A549 (cell line): ENCODE results near the gene HEG1. TPM values are rescaled to one million over a fixed set of nuclear protein-coding genes. Genes with fewer than 3 reads are reported as not detected.

Experiments
- ATAC-seq, 2 experiments: fragments of 200-7000 bp in 1 of 2; fragments of >200 bp in 1 of 2; cut with Nextera tagmentation in 1 of 2; cut with Tn5 transposase in 1 of 2; 3 replicates each; pipeline versions ENCODE4 v1.8.0 to v1.9.1; 2018 to 2020; ENCODE audit warnings: mild to moderate bottlenecking in 1 of 2, moderate library complexity in 1 of 2
- CTCF ChIA-PET: fragments of 300-600 bp; sonication (Branson Sonifier 250); formaldehyde crosslinking; extraction: SDS; loops from one replicate; lab custom pipeline; 2021; ENCODE audit warnings: antibody characterized with exemption, inconsistent platforms; lab: Yijun Ruan, JAX
- POLR2A ChIA-PET: fragments of 350-600 bp; formaldehyde crosslinking; extraction: SDS; loops from one replicate; lab custom pipeline; 2021; ENCODE audit warnings: antibody characterized with exemption, inconsistent platforms; lab: Yijun Ruan, JAX
- DNase-seq, 2 experiments: peaks; one replicate each; pipeline versions ENCODE4 v3.0.0 to v3.0.0-alpha.2; 2011 to 2016; ENCODE audit warnings: low read depth in 1 of 2, low spot score in 1 of 2
- FAIRE-seq: peaks from 2 replicates; lab custom pipeline; 2011; peaks lifted over from hg19 to GRCh38; lab: Jason Lieb, UNC
- H3K27ac ChIP-seq, 2 experiments: fragments of >200 bp; sonication (Bioruptor Twin); formaldehyde crosslinking; 3 replicates each; pipeline ENCODE4 v1.5.1; 2016 to 2017
- H3K4me1 ChIP-seq: fragments of >200 bp; sonication (Bioruptor Twin); formaldehyde crosslinking; 3 replicates; pipeline ENCODE4 v1.6.1; 2016
- H3K4me2 ChIP-seq: fragments of >200 bp; sonication (Bioruptor Twin); formaldehyde crosslinking; 3 replicates; pipeline ENCODE4 v1.6.1; 2016
- H3K4me3 ChIP-seq: fragments of >200 bp; sonication (Bioruptor Twin); formaldehyde crosslinking; 3 replicates; pipeline ENCODE4 v1.5.1; 2016
- H3K9me3 ChIP-seq: fragments of >200 bp; sonication (Bioruptor Twin); formaldehyde crosslinking; 3 replicates; pipeline ENCODE4 v1.6.1; 2016
- BCL3 ChIP-seq: fragments of >200 bp; sonication (Bioruptor Twin); formaldehyde crosslinking; IDR thresholded peaks from 3 replicates; pipeline ENCODE4 v1.6.1; 2016
- BHLHE40 ChIP-seq: IDR thresholded peaks from 2 replicates; pipeline ENCODE4 v1.6.1; 2012; ENCODE audit warnings: low read depth, low read length, inconsistent platforms
- CBX2 ChIP-seq: fragments of 200-600 bp; sonication (generic); IDR thresholded peaks from 2 replicates; pipeline ENCODE4 v1.6.1; 2016; ENCODE audit warnings: low read depth, mild to moderate bottlenecking, borderline replicate concordance
- CEBPB ChIP-seq, 2 experiments: fragments of >200 bp in 1 of 2; sonication (Bioruptor Twin) in 1 of 2; formaldehyde crosslinking in 1 of 2; IDR thresholded peaks; 2 replicates each; pipeline ENCODE4 v1.6.1; 2012 to 2016
- CHD4 ChIP-seq: fragments of 200-600 bp; sonication (generic); IDR thresholded peaks from 2 replicates; pipeline ENCODE4 v1.6.1; 2016; ENCODE audit warnings: antibody characterized with exemption, mild to moderate bottlenecking, borderline replicate concordance
- CTCF ChIP-seq: fragments of >200 bp; sonication (Bioruptor Twin); formaldehyde crosslinking; IDR thresholded peaks from 3 replicates; pipeline ENCODE4 v1.5.1; 2016
- EHF ChIP-seq: fragments of 250-450 bp; sonication (Bioruptor Pico); IDR thresholded peaks from 2 replicates; pipeline ENCODE4 v1.5.0; 2020; ENCODE audit warnings: mild to moderate bottlenecking
- FOSB ChIP-seq: fragments of 250-450 bp; sonication (Bioruptor Pico); IDR thresholded peaks from 2 replicates; pipeline ENCODE4 v1.5.0; 2020; ENCODE audit warnings: mild to moderate bottlenecking, moderate library complexity
- FOSL2 ChIP-seq, 2 experiments: fragments of 450-650 bp in 1 of 2; fragments of >200 bp in 1 of 2; sonication (Bioruptor Twin) in 1 of 2; formaldehyde crosslinking; IDR thresholded peaks; 2 replicates each; pipeline versions ENCODE4 v1.5.0 to v1.6.1; 2016 to 2020; ENCODE audit warnings: mild to moderate bottlenecking in 1 of 2, moderate library complexity in 1 of 2
- FOXS1 ChIP-seq: fragments of 250-450 bp; sonication (Bioruptor Pico); IDR thresholded peaks from 2 replicates; pipeline ENCODE4 v1.5.0; 2020; ENCODE audit warnings: mild to moderate bottlenecking, moderate library complexity
- HES2 ChIP-seq: fragments of >200 bp; sonication (Bioruptor Twin); formaldehyde crosslinking; IDR thresholded peaks from 2 replicates; pipeline ENCODE4 v1.6.1; 2016
- HMGXB4 ChIP-seq: fragments of 250-450 bp; sonication (Bioruptor Pico); IDR thresholded peaks from 2 replicates; pipeline ENCODE4 v1.5.0; 2021; ENCODE audit warnings: mild to moderate bottlenecking, moderate library complexity, borderline replicate concordance
- HOXA7 ChIP-seq: fragments of 250-450 bp; sonication (Bioruptor Pico); IDR thresholded peaks from 2 replicates; pipeline ENCODE4 v1.5.0; 2020; ENCODE audit warnings: mild to moderate bottlenecking, moderate library complexity
- HOXB13 ChIP-seq: fragments of 250-450 bp; sonication (Bioruptor Pico); IDR thresholded peaks from 2 replicates; pipeline ENCODE4 v1.5.0; 2020; ENCODE audit warnings: low read depth, mild to moderate bottlenecking, moderate library complexity
- HOXB5 ChIP-seq: fragments of 250-450 bp; sonication (Bioruptor Pico); IDR thresholded peaks from 2 replicates; pipeline ENCODE4 v1.5.0; 2020; ENCODE audit warnings: mild to moderate bottlenecking, moderate library complexity
- JUNB ChIP-seq: fragments of >200 bp; sonication (Bioruptor Twin); formaldehyde crosslinking; IDR thresholded peaks from 2 replicates; pipeline ENCODE4 v1.6.1; 2016
- KDM1A ChIP-seq: fragments of 200-600 bp; sonication (generic); IDR thresholded peaks from 2 replicates; pipeline ENCODE4 v1.6.1; 2016; ENCODE audit warnings: low read depth, mild to moderate bottlenecking
- MAFK ChIP-seq: fragments of 450-650 bp; IDR thresholded peaks from 2 replicates; pipeline ENCODE4 v1.6.1; 2014; ENCODE audit not compliant: partially characterized antibody
- POLR2A ChIP-seq: IDR thresholded peaks from 2 replicates; pipeline ENCODE4 v1.6.1; 2012; ENCODE audit warnings: mild to moderate bottlenecking, low read length
- RAD21 ChIP-seq, 2 experiments: fragments of >200 bp in 1 of 2; sonication (Bioruptor Twin) in 1 of 2; formaldehyde crosslinking in 1 of 2; IDR thresholded peaks in 1 of 2; conservative IDR thresholded peaks in 1 of 2; 2 replicates in 1 of 2; 3 replicates in 1 of 2; pipeline ENCODE4 v1.6.1; 2012 to 2018; ENCODE audit warnings: inconsistent platforms in 1 of 2
- RARB ChIP-seq: fragments of 250-450 bp; sonication (Bioruptor Pico); IDR thresholded peaks from 2 replicates; pipeline ENCODE4 v1.8.0; 2021; ENCODE audit warnings: mild to moderate bottlenecking, moderate library complexity
- SREBF2 ChIP-seq: fragments of 450-650 bp; IDR thresholded peaks from 2 replicates; pipeline ENCODE4 v1.6.1; 2014; ENCODE audit warnings: mild to moderate bottlenecking, moderate library complexity
- TFCP2L1 ChIP-seq: fragments of 250-450 bp; sonication (Bioruptor Pico); IDR thresholded peaks from 2 replicates; pipeline ENCODE4 v1.5.0; 2021; ENCODE audit warnings: mild to moderate bottlenecking
- ZC3H11A ChIP-seq: fragments of 450-650 bp; IDR thresholded peaks from 2 replicates; pipeline ENCODE4 v1.6.1; 2014; ENCODE audit warnings: antibody characterized with exemption, mild to moderate bottlenecking
- ZNF302 ChIP-seq: fragments of 250-450 bp; sonication (Bioruptor Pico); IDR thresholded peaks from 2 replicates; pipeline ENCODE4 v1.9.0; 2021; ENCODE audit warnings: inconsistent platforms, mild to moderate bottlenecking, moderate library complexity
- WGBS: methylation state at CpG from one replicate; pipeline ENCODE4 v1.1.6; 2017; ENCODE audit errors: missing lambda C conversion rate; 5-methylcytosine and 5-hydroxymethylcytosine counted together
- polyA plus RNA-seq, 4 experiments: library from polyadenylated mRNA; depleted of rRNA in 3 of 4; stranded (reverse); fragments of >200 nt; fragmentation: RNase III in 1 of 4; extraction: RNeasy Plus Mini Kit Qiagen cat#74134 plus additional on column Dnase treatment in 1 of 4; gene quantifications; 2 replicates in 3 of 4; 3 replicates in 1 of 4; pipeline ENCODE4 v1.2.3, GENCODE V29; 2011 to 2017

HEG1 gene
- polyA plus RNA-seq, 2 of the 4 experiments (the other 2 are of a cell fraction) = 5.4 to 5.6 TPM

GRCh38 chr3:124964387-124964786 lies 91.4 kb downstream of the HEG1 start:
- ChIA-PET CTCF (no interaction called here), POLR2A (no interaction called here)

GRCh38 chr3:124963755-124964154 lies 92.0 kb downstream of the HEG1 start:
- FAIRE-seq (no peak), DNase-seq (no peak), ATAC-seq (no peak)
- 58% methylated on average over 3 of the region's 3 CpGs for WGBS
- ChIA-PET POLR2A (no interaction called here), CTCF (interaction anchor here (0.6 to 1.0 kb wide), 2 partner anchors 9 to 640 kb away, joined by 3 read pairs; no protein-coding TSS in a partner anchor)
- 0 out of 3 replicates have a peak, but pooled peaks cover 4% of the 10 kb centered on the region for H3K4me1 ChIP-seq
- no peak overlapping the region for H3K27ac ChIP-seq
- no peaks in the 10 kb centered on the region for H3K9me3 ChIP-seq
- TF ChIP-seq TFCP2L1 (CRISPR knock-in tag) = no peak
- TF ChIP-seq HOXB13 (CRISPR knock-in tag) = no peak
- TF ChIP-seq EHF (CRISPR knock-in tag) = no peak
- TF ChIP-seq CBX2 = no peak
- TF ChIP-seq CEBPB (IDR thresholded peaks at IDR 0.05) = no peak
- TF ChIP-seq FOSB (CRISPR knock-in tag) = no peak
- no peak for TF ChIP-seq MAFK
- no peak for TF ChIP-seq RARB (CRISPR knock-in tag)
- TF ChIP-seq FOXS1 = no peak
- TF ChIP-seq HOXA7 = no peak
- no peak for TF ChIP-seq ZNF302 (CRISPR knock-in tag)
- no peak overlapping the region for H3K4me3 ChIP-seq
- no peak overlapping the region for H3K4me2 ChIP-seq

More at GRCh38 chr3:124964387-124964786, 91.4 kb downstream of the HEG1 start:
- TF ChIP-seq CTCF = no peak
- no peak for TF ChIP-seq HMGXB4 (CRISPR knock-in tag)
- no peak for TF ChIP-seq CBX2
- TF ChIP-seq BCL3 = no peak
- TF ChIP-seq SREBF2 = no peak
- no peak for TF ChIP-seq RAD21 (conservative IDR thresholded peaks at IDR 0.05 in 1 of 2, IDR thresholded peaks at IDR 0.05 in 1 of 2)
- no peak for TF ChIP-seq ZNF302 (CRISPR knock-in tag)
- no peak for TF ChIP-seq ZC3H11A
- TF ChIP-seq FOSL2 (IDR thresholded peaks at IDR 0.05) = no peak
- TF ChIP-seq FOSL2 (CRISPR knock-in tag; IDR thresholded peaks at IDR 0.05) = no peak
- TF ChIP-seq KDM1A = no peak
- TF ChIP-seq HES2 = no peak
- TF ChIP-seq HOXB5 = no peak
- TF ChIP-seq CHD4 = no peak
- no peak for TF ChIP-seq JUNB
- no peak for TF ChIP-seq RARB (CRISPR knock-in tag)
- no peak for TF ChIP-seq BHLHE40
- no peak for TF ChIP-seq POLR2A
- no peak for TF ChIP-seq HOXB13 (CRISPR knock-in tag)
- TF ChIP-seq TFCP2L1 (CRISPR knock-in tag) = no peak
- TF ChIP-seq, all 56 proteins: peak for 0
- Histone ChIP-seq H3K4me1 (0 out of 3 replicates have a peak, but pooled peaks cover 4% of the 10 kb centered on the region), H3K4me3 (no peak overlapping the region), H3K9me3 (no peaks in the 10 kb centered on the region), H3K4me2 (no peak overlapping the region), H3K27ac (no peak overlapping the region)
- no peak for DNase-seq
- no peak for ATAC-seq
- 71% methylated on average over 4 of the region's 4 CpGs for WGBS
- FAIRE-seq = no peak
